PC-9 (cell line): ENCODE results near the gene TSPAN33. TPM values are rescaled to one million over a fixed set of nuclear protein-coding genes. Genes with fewer than 3 reads are reported as not detected.
A peak's percentile ranks its signal among the peaks of the same experiment; 100 is the strongest.

Experiments used
- BruUV-seq: library from RNA; stranded (reverse); fragments of 400-500 nt; replicated peaks from 2 replicates; lab custom pipeline; 2021; lab: Mats Ljungman, UMichigan
- CTCF ChIA-PET: fragments of 300-600 bp; sonication (Branson Sonifier 250); formaldehyde crosslinking; loops from one replicate; lab custom pipeline; 2022; ENCODE audit warnings: antibody characterized with exemption; lab: Charles Lee
- POLR2A ChIA-PET: fragments of 300-600 bp; sonication (Branson Sonifier 250); formaldehyde crosslinking; loops from one replicate; lab custom pipeline; 2022; ENCODE audit warnings: antibody characterized with exemption; ENCODE audit not compliant: unreplicated experiment; lab: Charles Lee
- DNase-seq, 2 experiments: peaks; one replicate each; pipeline versions ENCODE4 v3.0.0 to v3.0.0-alpha.2; 2015 to 2022; ENCODE audit warnings: mixed read lengths in 1 of 2
- H2AFZ ChIP-seq: fragments of 200-600 bp; sonication (generic); 2 replicates; pipeline ENCODE4 v1.8.1; 2017; ENCODE audit warnings: antibody characterized with exemption
- H3F3A ChIP-seq: fragments of 200-600 bp; sonication (generic); 2 replicates; pipeline ENCODE4 v1.8.1; 2017; ENCODE audit warnings: antibody characterized with exemption, mild to moderate bottlenecking, low read depth; ENCODE audit not compliant: insufficient read depth
- H3K27ac ChIP-seq: fragments of 200-600 bp; sonication (generic); 2 replicates; pipeline ENCODE4 v1.6.1; 2016; ENCODE audit warnings: mixed run types
- H3K27me3 ChIP-seq: fragments of 200-600 bp; sonication (generic); 2 replicates; pipeline ENCODE4 v1.6.1; 2016; ENCODE audit warnings: low read depth, mixed run types; ENCODE audit not compliant: insufficient read depth
- H3K36me3 ChIP-seq: fragments of 200-600 bp; sonication (generic); 2 replicates; pipeline ENCODE4 v1.6.1; 2016; ENCODE audit warnings: low read depth, mixed run types
- H3K4me1 ChIP-seq: fragments of 200-600 bp; sonication (generic); replicated peaks from 2 replicates; pipeline ENCODE4 v1.6.1; 2016; ENCODE audit warnings: mixed run types; ENCODE audit not compliant: insufficient read depth
- H3K4me2 ChIP-seq: fragments of 200-600 bp; sonication (generic); 2 replicates; pipeline ENCODE4 v1.6.1; 2017; ENCODE audit warnings: mixed run types
- H3K4me3 ChIP-seq: fragments of 200-600 bp; sonication (generic); 2 replicates; pipeline ENCODE4 v1.6.1; 2016; ENCODE audit warnings: mixed run types
- H3K79me2 ChIP-seq: fragments of 200-600 bp; sonication (generic); 2 replicates; pipeline ENCODE4 v1.6.1; 2017; ENCODE audit warnings: low read depth, mixed run types
- H3K9me2 ChIP-seq: fragments of 200-600 bp; sonication (generic); 2 replicates; pipeline ENCODE4 v1.8.1; 2017; ENCODE audit warnings: mild to moderate bottlenecking; ENCODE audit not compliant: insufficient read depth
- H3K9me3 ChIP-seq: fragments of 200-600 bp; sonication (generic); 2 replicates; pipeline ENCODE4 v1.8.1; 2016; ENCODE audit warnings: low read depth; ENCODE audit not compliant: insufficient read depth
- H4K20me1 ChIP-seq: fragments of 200-600 bp; sonication (generic); 2 replicates; pipeline ENCODE4 v1.8.1; 2017; ENCODE audit not compliant: insufficient read depth
- EZH2 ChIP-seq: fragments of 200-600 bp; sonication (generic); IDR thresholded peaks from 2 replicates; pipeline ENCODE4 v1.8.0; 2017; ENCODE audit warnings: antibody characterized with exemption, low read depth
- intact Hi-C: fragments of 100-400 bp; cut with micrococcal nuclease; formaldehyde crosslinking; loops from one replicate; pipeline ENCODE4 v1.10.0; 2022; ENCODE audit not compliant: unreplicated experiment
- total RNA-seq: library from RNA; stranded (reverse); gene quantifications from 2 replicates; pipeline ENCODE4 v1.2.3, GENCODE V29; 2021
- TF ChIP-seq, protein P1 (sequence below): fragments of 200-600 bp; sonication (generic); conservative IDR thresholded peaks from 2 replicates; pipeline ENCODE4 v1.6.1; 2017; ENCODE audit warnings: mixed run types, antibody characterized with exemption, mild to moderate bottlenecking, moderate library complexity

TSPAN33 gene
- total RNA-seq, 1 experiment from 2014 or later, result 5.8 TPM

DNA sequence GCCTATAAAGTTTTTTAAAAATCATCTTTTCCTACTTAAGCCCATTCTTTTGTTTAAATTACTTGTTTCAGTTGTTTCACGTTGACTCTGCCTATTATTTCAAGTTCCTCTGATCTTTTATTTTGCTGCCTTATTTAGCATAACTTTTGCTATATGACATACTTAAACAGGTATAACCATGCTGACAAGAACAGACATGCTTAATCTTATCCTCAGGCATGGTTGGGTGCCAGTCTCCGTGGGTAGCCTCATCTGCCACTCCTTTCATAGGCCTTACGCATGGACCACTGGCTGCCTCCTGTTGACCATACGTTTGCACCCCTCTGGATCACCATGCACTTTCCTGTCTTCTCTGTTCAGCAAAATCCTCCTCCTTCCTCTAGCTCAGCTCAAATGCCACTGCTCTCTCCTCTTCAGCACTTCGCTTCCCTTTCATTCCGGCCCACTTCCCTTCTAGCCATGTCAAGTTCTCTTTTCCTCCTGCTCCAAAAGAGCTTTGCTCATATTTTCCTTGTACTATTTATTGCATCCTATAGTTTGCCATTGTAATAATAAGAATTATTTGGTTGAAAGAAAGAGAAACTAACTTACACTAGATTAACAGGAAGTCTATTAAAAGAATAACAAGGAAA lies 10.0 kb upstream of the TSPAN33 start:
- POLR2A ChIA-PET, result no interaction called here

DNA sequence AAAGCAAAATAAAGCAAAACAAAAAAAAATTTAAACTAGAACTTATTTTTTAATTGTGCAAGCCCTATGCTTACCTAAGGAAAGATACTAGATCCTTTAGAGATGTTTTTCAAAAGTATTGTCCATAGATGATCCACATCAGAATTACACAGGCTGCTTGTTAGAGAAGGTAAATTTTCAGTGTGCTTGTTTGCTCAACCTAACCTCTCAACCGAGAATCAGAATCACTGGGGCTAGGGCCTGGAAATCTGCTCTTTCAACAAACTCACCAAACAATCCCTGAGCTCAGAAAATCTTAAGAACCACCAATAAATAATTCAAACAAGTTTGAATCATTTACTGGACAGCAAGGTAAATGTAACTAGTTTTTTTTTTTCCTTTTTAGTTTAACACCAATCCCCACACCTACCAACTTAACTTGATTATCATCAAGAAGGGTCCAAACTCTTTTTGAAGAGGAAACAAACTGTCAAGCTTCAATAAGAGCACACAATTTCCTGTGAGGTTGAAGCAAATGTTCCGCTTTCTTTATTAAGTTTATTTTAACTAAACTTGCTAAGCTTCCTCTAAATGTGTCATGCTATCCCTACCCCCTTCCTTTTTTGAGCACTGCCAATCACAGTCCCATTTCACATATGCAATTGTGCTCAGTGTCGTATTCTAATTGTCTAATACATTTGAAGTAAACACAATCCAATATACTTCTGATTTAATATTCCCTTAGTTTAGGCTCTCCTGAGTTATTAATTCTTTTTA lies 7.4 kb upstream of the TSPAN33 start:
- CTCF ChIA-PET, result no interaction called here

More for the DNA sequence above, 10.0 kb upstream of the TSPAN33 start:
- H3K4me3 ChIP-seq, result no peak overlapping the region
- H3F3A ChIP-seq, result no peaks in the 10 kb centered on the region
- TF ChIP-seq, protein P1, sequence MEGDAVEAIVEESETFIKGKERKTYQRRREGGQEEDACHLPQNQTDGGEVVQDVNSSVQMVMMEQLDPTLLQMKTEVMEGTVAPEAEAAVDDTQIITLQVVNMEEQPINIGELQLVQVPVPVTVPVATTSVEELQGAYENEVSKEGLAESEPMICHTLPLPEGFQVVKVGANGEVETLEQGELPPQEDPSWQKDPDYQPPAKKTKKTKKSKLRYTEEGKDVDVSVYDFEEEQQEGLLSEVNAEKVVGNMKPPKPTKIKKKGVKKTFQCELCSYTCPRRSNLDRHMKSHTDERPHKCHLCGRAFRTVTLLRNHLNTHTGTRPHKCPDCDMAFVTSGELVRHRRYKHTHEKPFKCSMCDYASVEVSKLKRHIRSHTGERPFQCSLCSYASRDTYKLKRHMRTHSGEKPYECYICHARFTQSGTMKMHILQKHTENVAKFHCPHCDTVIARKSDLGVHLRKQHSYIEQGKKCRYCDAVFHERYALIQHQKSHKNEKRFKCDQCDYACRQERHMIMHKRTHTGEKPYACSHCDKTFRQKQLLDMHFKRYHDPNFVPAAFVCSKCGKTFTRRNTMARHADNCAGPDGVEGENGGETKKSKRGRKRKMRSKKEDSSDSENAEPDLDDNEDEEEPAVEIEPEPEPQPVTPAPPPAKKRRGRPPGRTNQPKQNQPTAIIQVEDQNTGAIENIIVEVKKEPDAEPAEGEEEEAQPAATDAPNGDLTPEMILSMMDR, result no peak
- no peak for TF ChIP-seq EZH2
- no TSS peak for BruUV-seq
- no peaks in the 10 kb centered on the region for H3K9me2 ChIP-seq
- no peak overlapping the region for H3K27ac ChIP-seq
- H3K4me2 ChIP-seq, result no peak overlapping the region
- H4K20me1 ChIP-seq, result no peaks in the 10 kb centered on the region
- intact Hi-C loops, result no loop called here
- no peak overlapping the region for H2AFZ ChIP-seq
- no peaks in the 10 kb centered on the region for H3K36me3 ChIP-seq
- no peak for DNase-seq
- H3K27me3 ChIP-seq, result no peaks in the 10 kb centered on the region
- no peaks in the 10 kb centered on the region for H3K9me3 ChIP-seq
- no peaks in the 10 kb centered on the region for H3K79me2 ChIP-seq
- CTCF ChIA-PET, result no interaction called here
- no peaks in the 10 kb centered on the region for H3K4me1 ChIP-seq

DNA sequence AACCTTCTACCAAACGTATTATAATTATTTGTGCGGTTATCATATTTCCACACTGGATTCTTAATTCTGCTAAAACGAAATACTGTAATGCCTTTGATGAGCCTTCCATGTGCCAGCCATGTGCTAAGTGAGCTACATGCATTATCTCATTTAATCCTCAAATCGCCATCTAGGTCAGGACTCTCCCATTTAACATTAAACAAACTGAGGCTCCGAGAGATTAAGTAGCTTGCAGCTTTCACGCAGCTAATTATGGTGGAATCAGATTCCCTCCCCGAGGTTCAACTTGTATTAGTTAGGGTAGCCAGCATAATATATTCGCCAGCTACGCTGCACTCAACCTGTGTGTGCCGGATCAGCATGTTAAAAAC lies 798 bp upstream of the TSPAN33 start:
- H2AFZ ChIP-seq, result peak overlapping the region; percentile 87
- ChIA-PET POLR2A (no interaction called here), CTCF (interaction anchor here (0.6 to 1.4 kb wide), 2 partner anchors 20 to 26 kb away, joined by 3 to 5 read pairs; no protein-coding TSS in a partner anchor)
- H3K79me2 ChIP-seq, result no peaks in the 10 kb centered on the region
- no peaks in the 10 kb centered on the region for H3K36me3 ChIP-seq
- DNase-seq, result no peak
- H3K4me1 ChIP-seq, result peaks cover 7% of the 10 kb centered on the region; the same call in 1 of the 2 replicates
- peaks cover 46% of the 10 kb centered on the region for H3K27me3 ChIP-seq
- BruUV-seq, result no TSS peak
- no peaks in the 10 kb centered on the region for H3K9me2 ChIP-seq
- H4K20me1 ChIP-seq, result no peaks in the 10 kb centered on the region
- peak overlapping the region; percentile 91 for H3K4me2 ChIP-seq
- peak overlapping the region; percentile 72 for H3K4me3 ChIP-seq
- no peak overlapping the region for H3K27ac ChIP-seq
- TF ChIP-seq, protein P1, result no peak
- no peak for TF ChIP-seq EZH2
- H3K9me3 ChIP-seq, result no peaks in the 10 kb centered on the region
- intact Hi-C loops, result no loop called here
- H3F3A ChIP-seq, result no peaks in the 10 kb centered on the region

More for the DNA sequence above, 7.4 kb upstream of the TSPAN33 start:
- POLR2A ChIA-PET, result interaction anchor here (0.7 kb wide), 1 partner anchor 171 kb away, joined by 11 read pairs; no protein-coding TSS in a partner anchor
- intact Hi-C loops, result no loop called here
- Histone ChIP-seq H3K4me2 (no peak overlapping the region), H3K9me2 (no peaks in the 10 kb centered on the region), H3K27me3 (0 out of 2 replicates have a peak, but pooled peaks cover under 1% of the 10 kb centered on the region), H4K20me1 (no peaks in the 10 kb centered on the region), H3K4me3 (no peak overlapping the region), H3K36me3 (no peaks in the 10 kb centered on the region), H3K79me2 (no peaks in the 10 kb centered on the region), H3K9me3 (no peaks in the 10 kb centered on the region), H3F3A (no peaks in the 10 kb centered on the region), H3K4me1 (no peaks in the 10 kb centered on the region), H2AFZ (no peak overlapping the region), H3K27ac (no peak overlapping the region)
- TF ChIP-seq EZH2, result no peak
- TF ChIP-seq, protein P1, result no peak
- no TSS peak for BruUV-seq
- no peak for DNase-seq
